Caki2 (cell line): ENCODE results near the gene IP6K2. TPM values are rescaled to one million over a fixed set of nuclear protein-coding genes. Genes with fewer than 3 reads are reported as not detected.
"Not testable (repeated sequence)": the region's sequence is repeated elsewhere in the genome, so short reads cannot be mapped to it uniquely, and the experiment has no call there.

Source experiments
- DNase-seq: peaks from one replicate; pipeline ENCODE4 v3.0.0-alpha.2; 2015; ENCODE audit warnings: low read depth
- in situ Hi-C: cut with HindIII; loops from 2 replicates; pipeline ENCODE4 v1.10.0; 2016; ENCODE audit warnings: low sequenced_read_pairs, low pct_unique_long_range_greater_than_20kb, mixed read lengths
- total RNA-seq: library from RNA; depleted of rRNA; stranded (reverse); fragments of >200 nt; shearing (Covaris generic); gene quantifications from 2 replicates; pipeline ENCODE4 v1.2.3, GENCODE V29; 2014; ENCODE audit warnings: low replicate concordance

Gene IP6K2
- total RNA-seq, 1 experiment from 2014 or later = 50.8 TPM

DNA sequence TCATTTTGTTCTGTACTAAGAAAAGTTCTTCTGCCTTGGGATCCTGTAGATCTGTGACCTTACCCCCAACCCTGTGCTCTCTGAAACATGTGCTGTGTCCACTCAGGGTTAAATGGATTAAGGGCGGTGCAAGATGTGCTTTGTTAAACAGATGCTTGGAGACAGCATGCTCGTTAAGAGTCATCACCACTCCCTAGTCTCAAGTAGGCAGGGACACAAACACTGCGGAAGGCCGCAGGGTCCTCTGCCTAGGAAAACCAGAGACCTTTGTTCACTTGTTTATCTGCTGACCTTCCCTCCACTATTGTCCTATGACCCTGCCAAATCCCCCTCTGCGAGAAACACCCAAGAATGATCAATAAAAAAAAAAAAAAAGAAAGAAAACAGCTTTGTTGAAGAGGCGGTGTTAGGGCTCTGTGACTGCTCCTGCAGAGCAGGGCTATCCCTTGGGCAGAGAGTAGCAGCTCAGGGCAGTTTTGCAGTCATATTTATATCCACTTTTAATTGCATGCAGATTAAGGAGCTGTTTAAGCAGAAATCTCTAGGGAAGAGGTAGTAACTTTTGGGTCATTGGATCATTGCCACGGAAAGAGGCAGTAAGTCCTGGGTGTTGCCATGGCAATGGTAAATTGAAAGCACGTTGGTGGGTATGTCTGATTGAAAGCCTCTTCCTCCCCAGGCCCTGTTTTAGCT, 18.2 kb upstream of the IP6K2 start:
- DNase-seq, in situ Hi-C loops: not testable (repeated sequence)

GRCh38 chr3:48734541-48734940, 17.5 kb upstream of the IP6K2 start:
- DNase-seq, in situ Hi-C loops: not testable (repeated sequence)

DNA sequence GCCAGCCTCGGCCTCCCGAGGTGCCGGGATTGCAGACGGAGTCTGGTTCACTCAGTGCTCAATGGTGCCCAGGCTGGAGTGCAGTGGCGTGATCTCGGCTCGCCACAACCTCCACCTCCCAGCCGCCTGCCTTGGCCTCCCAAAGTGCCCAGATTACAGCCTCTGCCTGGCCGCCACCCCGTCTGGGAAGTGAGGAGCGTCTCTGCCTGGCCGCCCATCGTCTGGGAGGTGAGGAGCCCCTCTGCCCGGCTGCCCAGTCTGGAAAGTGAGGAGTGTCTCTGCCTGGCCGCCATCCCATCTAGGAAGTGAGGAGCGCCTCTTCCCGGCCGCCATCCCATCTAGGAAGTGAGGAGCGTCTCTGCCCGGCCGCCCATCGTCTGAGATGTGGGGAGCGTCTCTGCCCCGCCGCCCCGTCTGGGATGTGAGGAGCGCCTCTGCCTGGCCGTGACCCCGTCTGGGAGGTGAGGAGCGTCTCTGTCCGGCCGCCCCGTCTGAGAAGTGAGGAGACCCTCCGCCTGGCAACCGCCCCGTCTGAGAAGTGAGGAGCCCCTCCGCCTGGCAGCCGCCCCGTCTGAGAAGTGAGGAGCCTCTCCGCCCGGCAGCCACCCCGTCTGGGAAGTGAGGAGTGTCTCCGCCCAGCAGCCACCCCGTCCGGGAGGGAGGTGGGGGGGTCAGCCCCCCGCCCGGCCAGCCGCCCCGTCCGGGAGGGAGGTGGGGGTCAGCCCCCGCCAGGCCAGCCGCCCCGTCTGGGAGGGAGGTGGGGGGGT, 16.9 kb upstream of the IP6K2 start:
- in situ Hi-C loops, DNase-seq: not testable (repeated sequence)

GRCh38 chr3:48727511-48727910, 10.5 kb upstream of the IP6K2 start:
- in situ Hi-C loops = no loop called here
- DNase-seq = no peak

DNA sequence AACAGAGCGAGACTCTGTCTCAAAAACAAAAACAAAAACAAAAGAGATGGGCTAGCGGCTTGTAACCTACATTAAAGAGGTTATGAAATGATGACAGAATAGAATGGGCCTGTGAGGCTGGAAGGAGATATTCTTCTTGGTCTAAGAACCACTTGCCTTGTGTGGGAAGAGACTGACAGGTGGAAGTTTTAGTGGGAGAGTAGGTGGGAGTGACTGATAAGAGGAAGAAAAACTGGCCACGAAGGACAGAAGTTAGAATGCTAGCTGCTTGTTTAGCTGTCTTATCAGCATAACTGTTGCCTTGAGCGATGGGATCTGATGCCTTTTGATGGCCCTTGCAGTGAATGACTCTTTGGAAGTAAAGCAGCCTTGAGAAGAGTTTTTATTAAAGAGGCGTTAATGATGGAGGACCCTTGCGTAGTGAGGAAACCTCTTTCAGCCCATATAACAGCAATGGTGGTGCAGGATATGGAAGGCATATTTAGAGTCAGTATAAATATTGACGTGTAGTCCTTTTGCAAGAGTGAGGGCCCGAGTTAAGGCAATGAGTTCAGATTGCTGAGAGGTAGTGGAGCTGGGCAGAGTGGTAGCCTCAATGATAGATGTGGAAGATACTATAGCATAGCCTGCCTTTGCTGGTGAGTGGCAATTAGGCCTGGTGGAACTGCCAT, 8.3 kb upstream of the IP6K2 start:
- in situ Hi-C loops, DNase-seq: not testable (repeated sequence)

DNA sequence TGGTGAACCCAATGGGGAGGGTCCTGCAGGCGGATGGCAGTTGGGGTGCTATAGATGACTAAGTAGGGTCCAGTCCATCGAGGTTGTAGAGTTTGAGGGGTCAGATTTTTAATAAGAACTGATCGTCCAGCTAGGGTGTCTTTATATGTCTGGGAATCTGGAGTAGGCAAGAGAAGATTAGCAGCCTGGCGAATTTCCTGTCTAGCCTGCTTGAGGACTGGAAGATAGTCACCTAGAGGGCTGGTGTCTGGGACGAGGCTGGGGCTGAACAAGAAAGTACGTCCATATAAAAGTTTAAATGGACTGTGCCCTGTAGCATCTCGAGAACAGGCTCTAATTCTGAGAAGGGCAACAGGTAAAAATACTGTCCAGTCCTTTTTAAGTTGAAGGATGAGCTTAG, 6.7 kb upstream of the IP6K2 start:
- no peak for DNase-seq
- in situ Hi-C loops = no loop called here

GRCh38 chr3:48723293-48723692, 6.3 kb upstream of the IP6K2 start:
- DNase-seq, in situ Hi-C loops: not testable (repeated sequence)

GRCh38 chr3:48716508-48716981, 476 bp downstream of the IP6K2 start:
- in situ Hi-C loops = no loop called here
- DNase-seq = no peak

DNA sequence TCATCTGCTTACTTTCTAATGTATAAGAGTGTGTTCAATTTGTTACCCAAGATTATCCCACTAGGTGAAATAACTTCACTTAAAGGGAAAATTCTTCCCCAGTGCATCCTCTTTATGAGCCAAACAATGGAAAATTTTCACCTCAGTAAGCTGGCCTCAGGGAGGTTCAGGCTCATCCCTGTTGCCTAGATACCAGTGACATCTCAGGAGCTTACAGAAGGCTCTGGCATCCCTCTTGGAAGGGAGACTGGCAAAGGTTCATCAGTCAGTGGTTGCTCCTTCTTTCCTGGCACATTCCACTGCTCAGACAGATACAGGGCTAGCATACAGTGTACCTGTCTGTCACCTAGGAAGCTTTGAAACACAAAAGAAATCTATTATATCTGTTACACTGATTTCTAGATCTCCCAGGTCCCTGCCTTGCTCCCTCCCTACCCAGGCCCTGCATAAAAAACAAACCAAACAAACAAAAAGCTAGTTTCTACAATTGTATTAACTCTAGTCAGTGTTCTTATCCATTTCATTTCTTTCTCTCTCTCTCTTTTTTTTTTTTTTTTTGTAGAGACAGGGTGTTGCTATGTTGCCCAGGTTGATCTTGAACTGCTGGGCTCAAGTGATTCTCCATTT, 1.7 kb downstream of the IP6K2 start:
- peak; percentile 43 for DNase-seq
- in situ Hi-C loops = no loop called here

- in situ Hi-C loops = no loop called here
- DNase-seq = no peak
Measured at GRCh38 chr3:48711727-48712126, 5.3 kb downstream of the IP6K2 start.

- DNase-seq = peak; percentile 64
- in situ Hi-C loops = no loop called here
Measured at GRCh38 chr3:48709051-48709461, 8.0 kb downstream of the IP6K2 start.

DNA sequence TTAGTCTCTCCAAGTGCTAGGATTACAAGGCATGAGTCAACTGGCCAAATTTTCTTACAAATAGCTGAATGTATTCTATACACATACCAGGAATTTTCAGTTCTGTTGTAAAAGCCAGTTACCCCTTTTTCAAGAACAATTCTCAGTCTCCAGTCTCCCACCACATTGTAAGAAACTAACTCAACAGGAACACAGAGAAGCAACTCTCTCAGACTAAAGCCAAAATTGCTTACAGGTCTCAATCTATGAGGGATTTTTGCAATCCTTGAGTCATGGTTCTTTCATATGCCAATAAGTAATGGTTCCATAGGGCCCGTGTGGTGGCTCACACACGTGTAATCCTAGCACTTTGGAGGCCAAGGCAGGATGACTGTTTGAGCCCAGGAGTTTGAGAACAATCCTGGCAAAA, 8.5 kb downstream of the IP6K2 start:
- no peak for DNase-seq

GRCh38 chr3:48707157-48707556, 9.9 kb downstream of the IP6K2 start:
- DNase-seq = no peak
- in situ Hi-C loops = no loop called here

More for the DNA sequence above, 8.5 kb downstream of the IP6K2 start:
- in situ Hi-C loops = no loop called here

GRCh38 chr3:48702320-48702920, 14.6 kb downstream of the IP6K2 start:
- DNase-seq = no peak
- in situ Hi-C loops = no loop called here

DNA sequence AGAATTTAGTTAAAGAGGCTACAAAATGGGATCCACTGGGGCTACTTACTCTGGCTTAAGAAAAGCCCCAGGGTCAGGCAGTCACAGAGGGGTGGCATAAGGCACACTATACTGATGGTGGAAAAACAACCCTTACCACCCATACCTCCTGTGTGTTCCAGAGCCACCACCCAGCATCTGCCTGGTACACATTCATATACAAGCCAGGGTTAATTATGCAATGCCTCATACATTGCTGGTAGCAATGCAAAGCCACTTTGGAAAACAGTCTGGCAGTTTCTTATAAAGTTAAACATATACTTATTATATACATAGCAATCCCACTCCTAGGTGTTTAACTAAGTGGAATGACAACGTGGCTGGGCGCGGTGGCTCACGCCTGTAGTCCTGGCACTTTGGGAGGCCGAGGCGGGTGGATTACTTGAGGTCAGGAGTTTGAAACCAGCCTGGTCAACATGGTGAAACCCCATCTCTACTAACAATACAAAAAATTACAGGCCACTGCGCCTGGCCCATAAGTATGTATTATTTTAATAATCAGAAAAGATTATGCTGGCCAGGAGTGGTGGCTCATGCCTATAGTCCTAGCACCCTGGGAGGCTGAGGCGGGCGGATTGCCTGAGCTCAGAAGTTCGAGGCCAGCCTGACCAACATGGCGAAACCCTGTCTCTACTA, 16.2 kb downstream of the IP6K2 start:
- no peak for DNase-seq
- in situ Hi-C loops = no loop called here

DNA sequence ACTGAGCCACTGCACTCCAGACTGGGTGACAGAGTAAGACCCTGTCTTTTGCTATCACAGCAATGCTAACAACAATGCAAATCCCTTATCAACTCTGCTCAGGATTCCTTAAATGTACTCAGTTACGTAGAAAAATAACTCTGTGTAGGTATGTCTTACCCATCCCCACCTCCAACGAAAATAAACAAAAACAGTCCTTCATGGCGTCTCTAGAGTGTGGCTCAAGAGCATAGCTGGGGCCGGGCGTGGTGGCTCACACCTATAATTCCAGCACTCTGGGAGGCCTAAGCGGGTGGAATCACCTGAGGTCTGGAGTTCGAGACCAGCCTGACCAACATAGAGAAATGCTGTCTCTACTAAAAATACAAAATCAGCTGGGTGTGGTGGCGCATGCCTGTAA, 18.1 kb downstream of the IP6K2 start:
- no peak for DNase-seq
- in situ Hi-C loops = no loop called here

DNA sequence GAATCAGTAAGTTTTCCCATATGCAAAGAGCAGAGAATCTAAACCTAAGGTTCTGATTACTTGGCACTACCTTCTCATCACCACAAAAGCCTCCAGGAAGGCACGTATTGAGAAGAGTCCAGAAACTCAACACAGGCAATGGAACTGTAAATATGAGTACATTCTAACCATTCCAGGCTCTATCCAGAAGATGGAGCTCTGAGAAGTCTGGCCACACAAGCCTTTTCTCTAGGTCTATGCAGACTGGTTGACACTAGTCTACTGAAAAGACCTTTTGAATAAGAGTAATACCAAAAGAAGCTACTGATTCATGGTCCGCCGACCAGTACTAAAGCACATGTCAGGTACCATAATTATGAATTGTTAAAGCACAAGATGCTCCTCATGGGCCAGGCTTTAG, 19.1 kb downstream of the IP6K2 start:
- in situ Hi-C loops = no loop called here

DNA sequence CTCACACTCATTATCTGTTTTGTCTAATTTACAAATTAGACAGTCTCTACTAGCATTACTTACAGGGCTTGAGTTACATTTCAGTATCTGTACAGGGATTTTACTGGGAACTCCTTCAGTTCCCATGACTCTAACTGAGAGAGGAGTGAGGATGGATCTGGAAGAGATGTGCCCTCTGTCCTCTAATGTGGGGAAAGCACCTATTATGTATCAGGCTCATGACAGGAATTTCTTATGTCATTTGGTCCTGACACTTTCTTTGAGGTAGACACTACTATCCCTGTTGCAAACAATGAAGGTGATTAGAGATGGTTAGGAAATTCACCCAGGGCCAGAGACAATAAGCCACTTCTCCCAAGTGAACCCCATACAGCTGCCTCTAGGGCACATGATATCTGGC, 20.4 kb downstream of the IP6K2 start:
- in situ Hi-C loops = no loop called here
- peak; percentile 50 for DNase-seq

More for the DNA sequence above, 19.1 kb downstream of the IP6K2 start:
- DNase-seq = no peak
